OCI-LY7 (cell line): ENCODE measurements around the gene TMEM271. TPM values are rescaled to one million over a fixed set of nuclear protein-coding genes. Genes with fewer than 3 reads are reported as not detected.

ENCODE experiments used
- BruUV-seq: library from RNA; stranded (reverse); fragments of 400-500 nt; replicated peaks from 2 replicates; lab custom pipeline; 2021; lab: Mats Ljungman, UMichigan
- CTCF ChIA-PET: fragments of 300-600 bp; sonication (Branson Sonifier 250); formaldehyde crosslinking; loops from one replicate; lab custom pipeline; 2022; ENCODE audit warnings: antibody characterized with exemption; ENCODE audit not compliant: unreplicated experiment; lab: Charles Lee
- POLR2A ChIA-PET: fragments of 300-600 bp; sonication (Branson Sonifier 250); formaldehyde crosslinking; loops from one replicate; lab custom pipeline; 2022; ENCODE audit warnings: antibody characterized with exemption; lab: Charles Lee
- DNase-seq: peaks from one replicate; pipeline ENCODE4 v3.0.0-alpha.2; 2015; ENCODE audit warnings: low spot score
- H2AFZ ChIP-seq: fragments of 200-600 bp; sonication (generic), shearing (Covaris generic); 2 replicates; pipeline ENCODE4 v1.6.1; 2014; ENCODE audit warnings: mild to moderate bottlenecking, antibody characterized with exemption, low read length, moderate library complexity
- H3K27ac ChIP-seq: fragments of 200-600 bp; sonication (generic); 2 replicates; pipeline ENCODE4 v1.5.1; 2014; ENCODE audit warnings: mixed run types, low read depth, mild to moderate bottlenecking, moderate library complexity, low read length, inconsistent platforms; ENCODE audit not compliant: poor library complexity, severe bottlenecking
- H3K36me3 ChIP-seq: fragments of 200-600 bp; sonication (generic); 2 replicates; pipeline ENCODE4 v1.6.1; 2014; ENCODE audit warnings: mild to moderate bottlenecking, antibody characterized with exemption, low read length, moderate library complexity, mixed read lengths; ENCODE audit not compliant: insufficient read depth
- H3K4me1 ChIP-seq: fragments of 200-600 bp; sonication (generic); 2 replicates; pipeline ENCODE4 v1.5.1; 2014; ENCODE audit warnings: mild to moderate bottlenecking, low read length; ENCODE audit not compliant: insufficient read depth, poor library complexity, severe bottlenecking
- H3K4me2 ChIP-seq: fragments of 200-600 bp; sonication (generic); 2 replicates; pipeline ENCODE4 v1.6.1; 2014; ENCODE audit warnings: mild to moderate bottlenecking, low read length
- H3K4me3 ChIP-seq: fragments of 200-600 bp; sonication (generic); 2 replicates; pipeline ENCODE4 v1.5.1; 2014; ENCODE audit warnings: mild to moderate bottlenecking, low read depth, low read length; ENCODE audit not compliant: poor library complexity, severe bottlenecking
- H3K79me2 ChIP-seq: fragments of 200-600 bp; sonication (generic); 2 replicates; pipeline ENCODE4 v1.6.1; 2016; ENCODE audit warnings: low read depth, mild to moderate bottlenecking, low read length, moderate library complexity, mixed read lengths; ENCODE audit not compliant: insufficient read depth
- H3K9me2 ChIP-seq: fragments of 200-600 bp; sonication (generic); 2 replicates; pipeline ENCODE4 v1.6.1; 2016; ENCODE audit warnings: mild to moderate bottlenecking, low read length, mixed read lengths; ENCODE audit not compliant: insufficient read depth
- H3K9me3 ChIP-seq: fragments of 200-600 bp; sonication (generic); 2 replicates; pipeline ENCODE4 v1.6.1; 2014; ENCODE audit warnings: mild to moderate bottlenecking, mixed run types, low read length, mixed read lengths
- H4K20me1 ChIP-seq: fragments of 200-600 bp; sonication (generic); 2 replicates; pipeline ENCODE4 v1.6.1; 2014; ENCODE audit warnings: mild to moderate bottlenecking, antibody characterized with exemption, low read length, moderate library complexity, mixed read lengths; ENCODE audit not compliant: insufficient read depth
- EZH2phosphoT487 ChIP-seq: fragments of 200-600 bp; sonication (generic); IDR thresholded peaks from 2 replicates; pipeline ENCODE4 v1.6.1; 2018; ENCODE audit warnings: low read depth, borderline replicate concordance, mild to moderate bottlenecking, mixed run types, antibody characterized with exemption, low read length, moderate library complexity, mixed read lengths
- intact Hi-C: fragments of 100-400 bp; cut with micrococcal nuclease; formaldehyde crosslinking; loops from one replicate; pipeline ENCODE4 v1.10.0; 2022; ENCODE audit not compliant: unreplicated experiment
- total RNA-seq, 2 experiments: library from RNA; depleted of rRNA in 1 of 2; stranded (reverse); fragments of >200 nt in 1 of 2; shearing (Covaris generic) in 1 of 2; gene quantifications; 2 replicates each; pipeline ENCODE4 v1.2.3, GENCODE V29; 2014 to 2022
- TF ChIP-seq, protein P1 (sequence below): fragments of 200-600 bp; sonication (generic); conservative IDR thresholded peaks from 2 replicates; pipeline ENCODE4 v1.5.1; 2014; ENCODE audit warnings: mild to moderate bottlenecking, antibody characterized with exemption, low read length, moderate library complexity, mixed read lengths

TMEM271 gene
- total RNA-seq, 2 experiments from 2014 or later = not detected

DNA sequence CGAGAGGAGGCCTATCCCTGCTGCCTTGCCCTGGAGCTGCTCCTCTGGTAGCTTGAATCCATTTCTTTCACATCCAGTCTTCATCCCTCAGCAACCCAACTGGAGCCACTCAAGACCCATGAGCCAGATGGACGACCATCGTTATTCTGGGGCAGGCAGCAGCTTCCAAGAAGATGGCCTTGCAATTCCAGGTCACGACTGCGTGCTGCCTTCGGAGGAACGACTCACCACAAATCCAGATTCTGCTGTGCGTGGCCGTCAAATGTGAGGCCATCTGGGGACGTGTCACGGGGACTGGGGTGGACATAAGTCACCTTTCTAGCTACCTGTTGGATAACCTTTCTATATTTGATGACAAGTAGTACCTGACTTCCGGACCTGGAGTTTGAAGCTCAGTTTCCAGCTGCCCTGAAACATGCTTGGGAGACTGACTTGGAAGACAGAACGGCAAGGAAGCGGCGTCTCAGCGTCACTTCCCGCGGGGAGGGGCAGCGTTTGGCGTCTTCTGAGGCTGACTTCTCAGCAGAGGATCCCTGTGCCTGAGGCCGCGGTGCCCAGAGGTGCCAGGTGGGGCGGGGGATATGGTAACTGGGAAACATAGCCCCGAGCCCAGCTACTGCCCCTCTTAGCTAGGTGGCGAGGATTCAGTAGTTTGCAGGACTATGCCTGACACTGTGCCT is 11.7 kb upstream of the TMEM271 start:
- H3K4me3 ChIP-seq = no peak overlapping the region
- intact Hi-C loops = no loop called here
- H3K4me1 ChIP-seq = no peaks in the 10 kb centered on the region
- H3K9me3 ChIP-seq = peaks cover 7% of the 10 kb centered on the region; the same call in 1 of the 2 replicates
- H3K27ac ChIP-seq = no peak overlapping the region
- no peak for DNase-seq
- no peak for TF ChIP-seq EZH2phosphoT487
- TF ChIP-seq, protein P1, sequence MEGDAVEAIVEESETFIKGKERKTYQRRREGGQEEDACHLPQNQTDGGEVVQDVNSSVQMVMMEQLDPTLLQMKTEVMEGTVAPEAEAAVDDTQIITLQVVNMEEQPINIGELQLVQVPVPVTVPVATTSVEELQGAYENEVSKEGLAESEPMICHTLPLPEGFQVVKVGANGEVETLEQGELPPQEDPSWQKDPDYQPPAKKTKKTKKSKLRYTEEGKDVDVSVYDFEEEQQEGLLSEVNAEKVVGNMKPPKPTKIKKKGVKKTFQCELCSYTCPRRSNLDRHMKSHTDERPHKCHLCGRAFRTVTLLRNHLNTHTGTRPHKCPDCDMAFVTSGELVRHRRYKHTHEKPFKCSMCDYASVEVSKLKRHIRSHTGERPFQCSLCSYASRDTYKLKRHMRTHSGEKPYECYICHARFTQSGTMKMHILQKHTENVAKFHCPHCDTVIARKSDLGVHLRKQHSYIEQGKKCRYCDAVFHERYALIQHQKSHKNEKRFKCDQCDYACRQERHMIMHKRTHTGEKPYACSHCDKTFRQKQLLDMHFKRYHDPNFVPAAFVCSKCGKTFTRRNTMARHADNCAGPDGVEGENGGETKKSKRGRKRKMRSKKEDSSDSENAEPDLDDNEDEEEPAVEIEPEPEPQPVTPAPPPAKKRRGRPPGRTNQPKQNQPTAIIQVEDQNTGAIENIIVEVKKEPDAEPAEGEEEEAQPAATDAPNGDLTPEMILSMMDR = no peak
- no peak overlapping the region for H3K4me2 ChIP-seq
- no peaks in the 10 kb centered on the region for H3K79me2 ChIP-seq
- no peaks in the 10 kb centered on the region for H3K36me3 ChIP-seq
- no peaks in the 10 kb centered on the region for H3K9me2 ChIP-seq
- BruUV-seq = no TSS peak
- H2AFZ ChIP-seq = no peak overlapping the region
- ChIA-PET CTCF (no interaction called here), POLR2A (no interaction called here)
- no peaks in the 10 kb centered on the region for H4K20me1 ChIP-seq

DNA sequence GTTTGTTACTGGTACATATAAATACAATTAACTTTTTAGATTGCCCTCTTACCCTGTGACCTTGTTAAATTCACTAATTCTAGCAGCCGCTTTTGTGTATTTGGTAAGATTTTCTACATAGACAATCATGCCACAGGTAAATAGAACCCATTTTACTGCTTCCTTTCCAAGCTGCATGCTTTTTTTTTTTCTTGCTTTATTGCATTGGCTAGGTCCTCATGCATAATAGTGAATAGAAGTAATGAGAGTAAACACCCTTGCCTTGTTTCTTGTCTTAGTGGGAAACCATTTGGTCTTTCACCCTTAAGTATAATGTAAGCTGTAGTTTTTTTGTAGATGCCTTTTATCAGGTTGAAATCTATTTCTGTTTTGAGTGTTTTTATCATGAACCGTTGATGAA is 7.7 kb upstream of the TMEM271 start:
- Histone ChIP-seq H3K4me2 (no peak overlapping the region), H3K79me2 (no peaks in the 10 kb centered on the region), H3K9me2 (no peaks in the 10 kb centered on the region), H3K27ac (no peak overlapping the region), H3K4me1 (no peaks in the 10 kb centered on the region), H2AFZ (no peak overlapping the region), H3K36me3 (no peaks in the 10 kb centered on the region), H4K20me1 (no peaks in the 10 kb centered on the region), H3K4me3 (no peak overlapping the region), H3K9me3 (peaks cover 7% of the 10 kb centered on the region; the same call in 1 of the 2 replicates)
- ChIA-PET POLR2A (no interaction called here), CTCF (no interaction called here)
- DNase-seq = no peak
- no peak for TF ChIP-seq EZH2phosphoT487
- TF ChIP-seq, protein P1 = no peak
- no TSS peak for BruUV-seq
- intact Hi-C loops = no loop called here

DNA sequence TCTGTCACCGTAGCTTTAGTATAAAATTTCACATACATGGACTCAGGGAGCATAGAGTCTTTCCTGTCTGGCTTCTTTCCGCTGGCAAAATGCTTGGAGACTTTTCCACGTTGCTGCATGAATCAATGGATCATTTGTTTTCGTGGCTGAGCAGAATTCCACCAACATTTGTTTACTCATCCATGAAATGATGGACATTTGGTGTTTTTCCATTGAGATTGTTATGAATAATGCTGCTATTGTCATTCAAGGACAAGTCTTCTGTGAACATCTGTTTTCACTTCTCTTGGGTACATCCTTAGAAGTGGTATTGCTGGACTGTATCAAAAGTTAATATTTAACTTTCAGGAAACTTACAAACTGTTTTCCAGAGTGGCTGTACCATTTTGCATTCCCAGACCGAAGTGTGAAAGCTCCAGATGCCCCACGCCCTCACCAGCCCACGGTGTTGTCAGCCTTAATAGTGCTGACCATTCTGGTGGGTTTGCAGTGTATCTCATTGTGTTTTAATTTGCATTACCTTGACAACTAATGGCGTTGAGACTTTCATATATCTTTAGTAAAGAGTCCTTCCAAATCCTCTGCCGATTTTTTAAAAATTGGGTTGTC is 5.8 kb upstream of the TMEM271 start:
- no peak for TF ChIP-seq EZH2phosphoT487
- TF ChIP-seq, protein P1 = no peak
- H3K9me2 ChIP-seq = no peaks in the 10 kb centered on the region
- intact Hi-C loops = no loop called here
- no peak overlapping the region for H3K4me3 ChIP-seq
- H2AFZ ChIP-seq = no peak overlapping the region
- no peak for DNase-seq
- no peaks in the 10 kb centered on the region for H4K20me1 ChIP-seq
- H3K79me2 ChIP-seq = no peaks in the 10 kb centered on the region
- H3K27ac ChIP-seq = no peak overlapping the region
- H3K9me3 ChIP-seq = peaks cover 7% of the 10 kb centered on the region; the same call in 1 of the 2 replicates
- no peak overlapping the region for H3K4me2 ChIP-seq
- ChIA-PET CTCF (no interaction called here), POLR2A (interaction anchor here (0.6 kb wide), 1 partner anchor 515 kb away, joined by 4 read pairs; no protein-coding TSS in a partner anchor)
- H3K4me1 ChIP-seq = no peaks in the 10 kb centered on the region
- no peaks in the 10 kb centered on the region for H3K36me3 ChIP-seq
- no TSS peak for BruUV-seq
